T-helper 2 cell treated with Interferon-gamma antibody and Interleukin-4, amounts not matched to agents 5 μg/mL and 100 μg/mL, for 36 hours (primary cell): Measurements from ENCODE around the gene AMOTL1.
"Not testable (repeated sequence)": the region's sequence is repeated elsewhere in the genome, so short reads cannot be mapped to it uniquely, and the experiment has no call there.

Source experiments
- DNase-seq: peaks from one replicate; pipeline ENCODE4 v3.0.0; 2021; ENCODE audit warnings: low spot score
- H3K27ac Mint-ChIP-seq: one replicate; pipeline ENCODE4 v1.8.0; 2021; ENCODE audit warnings: mild to moderate bottlenecking, mixed read lengths
- H3K27me3 Mint-ChIP-seq: one replicate; pipeline ENCODE4 v1.8.0; 2021; ENCODE audit warnings: low read depth, mixed read lengths
- H3K36me3 Mint-ChIP-seq: one replicate; pipeline ENCODE4 v1.8.0; 2021; ENCODE audit warnings: low read depth, mixed read lengths
- H3K4me1 Mint-ChIP-seq: one replicate; pipeline ENCODE4 v1.8.0; 2021; ENCODE audit warnings: low read depth, mixed read lengths
- H3K4me3 Mint-ChIP-seq: one replicate; pipeline ENCODE4 v1.8.0; 2022; ENCODE audit warnings: mild to moderate bottlenecking, moderate library complexity, mixed read lengths
- H3K9me3 Mint-ChIP-seq: one replicate; pipeline ENCODE4 v1.8.0; 2021; ENCODE audit warnings: mixed read lengths

Gene AMOTL1

GRCh38 chr11:94786264-94787126 lies 18.3 kb downstream of the AMOTL1 start:
- Mint-ChIP-seq H3K4me3 (no peak overlapping the region), H3K27ac (no peak overlapping the region), H3K9me3 (no peaks in the 10 kb centered on the region), H3K36me3 (no peaks in the 10 kb centered on the region), H3K27me3 (peaks cover 24% of the 10 kb centered on the region), H3K4me1 (peaks cover 2% of the 10 kb centered on the region)
- no peak for DNase-seq

- Mint-ChIP-seq H3K4me1 (no peaks in the 10 kb centered on the region), H3K27ac (no peak overlapping the region), H3K36me3 (no peaks in the 10 kb centered on the region), H3K4me3 (no peak overlapping the region), H3K27me3 (peaks cover 21% of the 10 kb centered on the region), H3K9me3 (no peaks in the 10 kb centered on the region)
- DNase-seq = no peak
These were observed 19.6 kb downstream of the AMOTL1 start for GRCh38 chr11:94787801-94788200.

GRCh38 chr11:94788396-94788795 lies 20.2 kb downstream of the AMOTL1 start:
- Mint-ChIP-seq H3K27ac (no peak overlapping the region), H3K36me3 (no peaks in the 10 kb centered on the region), H3K27me3 (peaks cover 19% of the 10 kb centered on the region), H3K4me1 (no peaks in the 10 kb centered on the region), H3K4me3 (no peak overlapping the region), H3K9me3 (no peaks in the 10 kb centered on the region)
- DNase-seq = no peak

- H3K9me3 Mint-ChIP-seq = no peaks in the 10 kb centered on the region
- H3K4me1 Mint-ChIP-seq = no peaks in the 10 kb centered on the region
- no peaks in the 10 kb centered on the region for H3K36me3 Mint-ChIP-seq
- H3K27ac Mint-ChIP-seq = no peak overlapping the region
- peaks cover 10% of the 10 kb centered on the region for H3K27me3 Mint-ChIP-seq
- DNase-seq = no peak
- no peak overlapping the region for H3K4me3 Mint-ChIP-seq
These were observed 22.0 kb downstream of the AMOTL1 start for GRCh38 chr11:94790197-94790596.

- H3K36me3 Mint-ChIP-seq = no peaks in the 10 kb centered on the region
- H3K4me3 Mint-ChIP-seq = no peak overlapping the region
- no peak overlapping the region for H3K27ac Mint-ChIP-seq
- peaks cover 6% of the 10 kb centered on the region for H3K27me3 Mint-ChIP-seq
- DNase-seq = no peak
- no peaks in the 10 kb centered on the region for H3K9me3 Mint-ChIP-seq
- no peaks in the 10 kb centered on the region for H3K4me1 Mint-ChIP-seq
These were observed 22.6 kb downstream of the AMOTL1 start for GRCh38 chr11:94790661-94791180.

GRCh38 chr11:94791216-94791889 lies 23.2 kb downstream of the AMOTL1 start:
- no peaks in the 10 kb centered on the region for H3K36me3 Mint-ChIP-seq
- no peak overlapping the region for H3K27ac Mint-ChIP-seq
- H3K27me3 Mint-ChIP-seq = peaks cover 6% of the 10 kb centered on the region
- H3K4me1 Mint-ChIP-seq = no peaks in the 10 kb centered on the region
- no peaks in the 10 kb centered on the region for H3K9me3 Mint-ChIP-seq
- no peak overlapping the region for H3K4me3 Mint-ChIP-seq
- no peak for DNase-seq

GRCh38 chr11:94791942-94792341 lies 23.8 kb downstream of the AMOTL1 start:
- not testable (repeated sequence) for H3K27me3 Mint-ChIP-seq, DNase-seq, H3K4me1 Mint-ChIP-seq, H3K36me3 Mint-ChIP-seq, H3K27ac Mint-ChIP-seq, H3K4me3 Mint-ChIP-seq, H3K9me3 Mint-ChIP-seq

GRCh38 chr11:94792451-94792850 lies 24.3 kb downstream of the AMOTL1 start:
- Mint-ChIP-seq H3K4me3 (no peak overlapping the region), H3K4me1 (no peaks in the 10 kb centered on the region)

GRCh38 chr11:94793002-94793401 lies 24.8 kb downstream of the AMOTL1 start:
- H3K9me3 Mint-ChIP-seq = no peaks in the 10 kb centered on the region
- no peaks in the 10 kb centered on the region for H3K4me1 Mint-ChIP-seq
- H3K27ac Mint-ChIP-seq = no peak overlapping the region
- DNase-seq = no peak
- H3K4me3 Mint-ChIP-seq = no peak overlapping the region
- H3K27me3 Mint-ChIP-seq = peaks cover 6% of the 10 kb centered on the region
- no peaks in the 10 kb centered on the region for H3K36me3 Mint-ChIP-seq

More at GRCh38 chr11:94792451-94792850, 24.3 kb downstream of the AMOTL1 start:
- DNase-seq = no peak
- H3K27ac Mint-ChIP-seq = no peak overlapping the region
- no peaks in the 10 kb centered on the region for H3K9me3 Mint-ChIP-seq
- no peaks in the 10 kb centered on the region for H3K36me3 Mint-ChIP-seq
- H3K27me3 Mint-ChIP-seq = peaks cover 6% of the 10 kb centered on the region

GRCh38 chr11:94793822-94794221 lies 25.7 kb downstream of the AMOTL1 start:
- no peak for DNase-seq
- Mint-ChIP-seq H3K27me3 (peaks cover 6% of the 10 kb centered on the region), H3K36me3 (no peaks in the 10 kb centered on the region), H3K4me1 (no peaks in the 10 kb centered on the region), H3K27ac (no peak overlapping the region), H3K4me3 (no peak overlapping the region), H3K9me3 (no peaks in the 10 kb centered on the region)

- H3K4me1 Mint-ChIP-seq = no peaks in the 10 kb centered on the region
These were observed 26.4 kb downstream of the AMOTL1 start for GRCh38 chr11:94794287-94795168.

GRCh38 chr11:94795476-94796189 lies 27.5 kb downstream of the AMOTL1 start:
- Mint-ChIP-seq H3K4me1 (no peaks in the 10 kb centered on the region), H3K27me3 (no peaks in the 10 kb centered on the region), H3K36me3 (no peaks in the 10 kb centered on the region), H3K27ac (no peak overlapping the region), H3K9me3 (no peaks in the 10 kb centered on the region), H3K4me3 (no peak overlapping the region)
- DNase-seq = no peak

More at GRCh38 chr11:94794287-94795168, 26.4 kb downstream of the AMOTL1 start:
- H3K27me3 Mint-ChIP-seq = peaks cover 6% of the 10 kb centered on the region
- no peaks in the 10 kb centered on the region for H3K9me3 Mint-ChIP-seq
- no peak for DNase-seq
- H3K27ac Mint-ChIP-seq = no peak overlapping the region
- H3K4me3 Mint-ChIP-seq = no peak overlapping the region
- H3K36me3 Mint-ChIP-seq = no peaks in the 10 kb centered on the region

- no peaks in the 10 kb centered on the region for H3K4me1 Mint-ChIP-seq
- no peaks in the 10 kb centered on the region for H3K36me3 Mint-ChIP-seq
- DNase-seq = no peak
- no peaks in the 10 kb centered on the region for H3K27me3 Mint-ChIP-seq
- H3K27ac Mint-ChIP-seq = no peak overlapping the region
- H3K4me3 Mint-ChIP-seq = no peak overlapping the region
- H3K9me3 Mint-ChIP-seq = no peaks in the 10 kb centered on the region
These were observed 28.0 kb downstream of the AMOTL1 start for GRCh38 chr11:94796190-94796580.
